Measurements from ENCODE around the gene VCAN.

The VCAN gene

DNA sequence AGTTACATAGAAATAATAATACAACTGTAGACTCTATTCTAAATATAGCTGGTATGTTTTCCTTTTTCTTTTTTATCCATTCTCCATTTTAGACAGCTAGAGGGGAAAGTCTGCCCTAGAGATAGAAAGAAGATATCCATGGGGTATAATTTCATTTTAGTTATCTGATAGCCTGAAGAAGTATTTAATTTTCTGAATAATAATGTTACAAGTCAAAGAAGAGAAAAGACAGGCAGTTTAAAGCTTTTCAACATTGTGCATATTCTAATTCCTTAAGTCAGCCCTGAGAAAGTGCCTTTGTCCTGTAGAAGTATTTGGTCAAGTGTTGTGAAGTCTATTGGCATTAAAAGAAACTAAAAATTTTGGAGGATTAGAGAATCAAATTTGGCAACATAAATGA is 2.5 kb upstream of the VCAN start:
- DNase-seq: no peak

DNA sequence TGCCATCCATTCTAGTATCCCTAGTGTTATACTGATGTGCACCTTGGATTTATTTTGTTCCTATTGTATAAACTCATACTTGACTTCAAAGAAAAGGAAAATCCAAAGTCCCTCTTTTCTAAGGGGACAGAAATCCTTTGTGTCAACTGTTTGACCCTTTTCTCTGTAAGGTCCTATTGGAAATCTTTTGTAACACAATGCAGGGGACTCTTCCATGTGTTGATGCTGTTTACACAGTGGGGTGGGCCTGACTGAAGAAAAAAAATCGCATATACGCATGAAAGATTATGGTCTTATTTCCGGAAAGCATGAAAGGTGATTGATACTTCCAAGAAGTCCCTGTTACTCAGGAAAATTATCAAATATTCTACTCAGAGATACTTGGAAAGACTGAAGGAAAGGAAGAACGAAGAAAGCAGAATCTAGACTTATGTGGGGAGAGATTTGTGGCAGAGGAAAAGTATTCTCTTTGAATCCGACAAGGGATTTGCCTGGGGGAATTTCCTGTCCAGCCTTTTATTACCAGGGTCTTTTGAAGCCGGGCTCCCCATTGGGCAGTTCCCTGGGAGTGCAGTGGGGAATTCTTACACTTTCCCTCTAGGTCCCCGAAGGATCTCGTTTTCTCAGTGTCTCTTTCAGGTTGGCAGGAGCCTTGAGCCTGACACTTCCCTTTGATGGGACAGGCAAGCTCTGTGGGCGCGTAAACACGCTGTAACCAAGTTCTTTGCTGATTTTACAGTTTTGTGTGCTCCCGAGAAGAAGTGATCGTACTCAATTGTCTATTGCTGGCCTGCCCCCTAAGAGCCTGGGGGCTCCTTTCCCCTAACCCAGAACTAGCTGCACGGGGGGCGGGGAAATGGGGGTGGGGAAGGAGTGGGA is 779 bp upstream of the VCAN start:
- DNase-seq: no peak

DNA sequence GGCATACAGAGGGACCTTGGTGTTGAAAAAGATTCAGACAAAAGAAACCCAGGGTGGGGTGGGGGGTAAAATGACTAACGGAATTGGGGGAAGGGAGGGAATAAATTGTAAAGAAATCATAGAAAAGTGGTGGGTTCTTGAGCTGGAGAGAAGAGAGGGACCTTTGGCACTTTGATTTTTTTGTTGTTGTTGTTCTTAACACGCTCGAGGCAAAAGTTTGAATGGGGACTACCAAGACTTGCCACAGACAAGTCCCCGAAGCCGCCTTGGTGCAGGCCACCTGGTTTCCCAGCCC is 616 bp downstream of the VCAN start:
- no peak for DNase-seq

- DNase-seq: no peak
Observed at GRCh38 chr5:83472508-83473345, 1.2 kb downstream of the VCAN start.

DNA sequence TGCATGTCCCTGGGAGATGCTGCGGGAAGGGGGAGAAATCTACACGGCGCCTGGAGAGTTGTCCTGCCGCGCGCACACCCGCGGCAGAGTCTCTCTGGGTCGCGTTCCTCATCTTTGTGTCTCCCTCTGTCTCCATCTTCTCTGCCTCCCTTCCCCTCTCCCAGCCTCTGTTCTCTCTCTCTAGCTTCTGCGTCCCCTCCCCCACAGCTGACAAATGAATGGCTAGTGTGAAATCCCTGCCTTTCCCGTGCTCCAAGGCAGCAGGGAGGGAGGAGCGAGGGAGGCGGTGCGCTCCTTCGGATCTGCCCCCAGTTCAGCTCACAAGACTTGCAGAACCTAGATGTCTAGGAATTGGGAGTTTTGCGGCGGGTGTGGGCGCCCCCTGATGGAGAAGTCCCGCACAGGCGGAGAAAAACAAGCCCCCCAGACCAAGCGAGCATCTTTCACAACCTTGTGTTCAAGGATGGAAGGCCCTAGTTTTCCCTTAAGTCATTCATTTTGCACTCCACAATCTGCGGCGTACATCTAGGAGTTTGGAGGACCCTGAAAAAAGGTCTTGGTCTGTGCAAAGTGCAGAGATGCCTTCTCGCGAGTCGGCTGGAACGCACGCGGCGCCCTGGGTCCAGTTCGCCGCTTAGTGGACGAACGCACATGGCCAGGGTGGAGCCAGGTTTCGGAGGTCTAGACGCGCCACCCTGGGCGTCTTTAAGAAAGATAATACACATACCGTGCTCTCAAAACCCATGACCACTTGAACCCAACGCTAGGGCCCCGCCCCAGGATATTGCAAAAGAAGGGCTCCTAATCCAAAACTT is 2.0 kb downstream of the VCAN start:
- DNase-seq: no peak

- DNase-seq: no peak
Observed at GRCh38 chr5:83474161-83474796, 2.7 kb downstream of the VCAN start.

DNA sequence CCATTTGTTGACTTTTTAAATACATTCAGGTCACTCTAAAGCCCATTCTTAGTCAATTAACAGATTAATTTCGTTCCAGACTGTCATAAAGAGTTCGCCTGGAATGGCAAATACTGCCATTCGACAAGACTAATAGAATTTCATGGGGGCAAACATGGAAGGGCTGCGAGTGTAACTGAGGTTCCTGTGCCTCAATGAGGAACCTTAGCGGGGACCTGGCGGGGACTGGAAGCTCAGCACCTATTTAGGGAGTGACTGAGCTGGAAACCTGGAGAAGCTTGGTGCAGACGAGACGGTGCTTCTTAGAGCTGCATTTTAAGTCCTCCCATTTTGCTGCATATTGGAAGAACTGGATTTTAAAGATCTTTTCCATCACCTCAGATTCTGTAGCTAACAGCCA is 3.4 kb downstream of the VCAN start:
- no peak for DNase-seq

GRCh38 chr5:83475391-83475863 is 3.9 kb downstream of the VCAN start:
- no peak for DNase-seq

- no peak for DNase-seq
Observed at GRCh38 chr5:83475935-83476814, 4.6 kb downstream of the VCAN start.

DNA sequence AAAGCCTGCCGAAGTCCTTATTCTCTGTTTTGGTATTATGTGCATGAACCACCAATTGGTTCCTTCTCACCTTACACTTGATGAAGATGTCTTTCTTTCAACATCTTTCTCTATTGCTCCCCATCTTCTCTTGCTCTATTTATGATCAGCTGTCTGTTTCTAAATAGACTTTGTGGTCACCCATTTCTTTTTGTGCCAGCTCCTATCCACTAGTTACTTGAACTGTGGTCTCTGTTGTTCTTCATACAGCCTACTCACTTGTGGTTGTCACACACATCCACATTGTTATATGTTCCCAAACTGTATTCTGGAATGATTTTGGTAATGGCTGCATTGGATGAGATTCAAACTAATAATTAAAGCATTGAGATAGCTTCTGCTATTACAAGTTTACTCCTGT is 11.4 kb downstream of the VCAN start:
- DNase-seq: no peak

DNA sequence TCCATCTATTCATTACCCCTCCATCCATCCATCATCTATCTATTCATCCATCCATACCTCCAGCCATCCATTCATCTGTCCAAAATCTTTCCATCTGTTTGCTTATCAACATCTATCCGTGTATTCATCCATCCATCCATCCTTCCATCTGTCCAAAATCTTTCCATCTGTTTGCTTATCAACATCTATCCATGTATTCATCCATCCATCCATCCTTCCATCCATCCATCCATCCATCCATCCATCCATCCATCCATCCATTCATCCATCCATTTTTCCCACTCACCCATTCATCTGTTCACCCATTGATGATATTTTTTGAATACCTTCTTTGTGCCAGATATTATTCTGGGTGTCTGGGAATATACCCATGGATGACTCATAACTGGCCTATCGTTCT is 12.8 kb downstream of the VCAN start:
- DNase-seq: no peak

DNA sequence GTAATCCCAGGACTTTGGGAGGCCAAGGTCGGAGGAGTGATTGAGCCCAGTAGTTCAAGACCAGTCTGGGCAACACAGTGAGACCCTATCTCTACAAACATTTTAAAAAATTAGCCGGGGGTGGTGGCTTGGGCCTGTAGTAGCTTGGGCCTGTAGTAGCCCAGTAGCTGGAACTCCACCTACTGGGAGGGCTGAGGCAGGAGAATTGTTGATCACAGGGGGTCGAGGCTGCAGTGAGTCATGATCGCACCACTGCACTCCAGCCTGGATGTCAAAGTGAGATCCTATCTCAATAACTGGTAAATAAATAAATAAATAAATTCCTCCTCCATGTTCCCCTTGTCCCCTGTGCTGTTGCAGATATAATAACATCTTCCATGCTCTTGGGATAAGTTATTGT is 14.3 kb downstream of the VCAN start:
- no peak for DNase-seq

- no peak for DNase-seq
Observed at GRCh38 chr5:83487155-83487554, 15.6 kb downstream of the VCAN start.

- DNase-seq: no peak
Observed at GRCh38 chr5:83488271-83488670, 16.7 kb downstream of the VCAN start.

- DNase-seq: no peak
Observed at GRCh38 chr5:83488821-83489220, 17.3 kb downstream of the VCAN start.

GRCh38 chr5:83490203-83490602 is 18.7 kb downstream of the VCAN start:
- DNase-seq: no peak

DNA sequence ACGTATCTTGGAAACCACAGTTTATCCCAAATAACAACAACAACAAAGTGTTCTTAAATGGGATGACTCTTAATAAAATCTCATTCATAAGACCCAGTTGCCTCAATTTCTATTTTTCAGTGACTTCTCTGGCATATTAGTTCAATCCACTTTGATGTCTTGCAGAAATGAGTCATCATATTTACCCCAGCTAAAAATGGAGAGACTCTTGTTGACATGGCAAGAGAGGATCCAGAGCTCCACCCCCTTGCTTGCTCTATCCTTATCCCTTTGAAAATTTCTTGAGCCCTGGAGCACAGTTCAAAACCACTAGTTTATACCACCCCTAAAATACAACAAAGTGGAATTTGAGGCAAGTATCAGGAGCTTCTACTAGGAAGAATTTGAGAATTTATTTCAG is 20.8 kb downstream of the VCAN start:
- DNase-seq: no peak

DNA sequence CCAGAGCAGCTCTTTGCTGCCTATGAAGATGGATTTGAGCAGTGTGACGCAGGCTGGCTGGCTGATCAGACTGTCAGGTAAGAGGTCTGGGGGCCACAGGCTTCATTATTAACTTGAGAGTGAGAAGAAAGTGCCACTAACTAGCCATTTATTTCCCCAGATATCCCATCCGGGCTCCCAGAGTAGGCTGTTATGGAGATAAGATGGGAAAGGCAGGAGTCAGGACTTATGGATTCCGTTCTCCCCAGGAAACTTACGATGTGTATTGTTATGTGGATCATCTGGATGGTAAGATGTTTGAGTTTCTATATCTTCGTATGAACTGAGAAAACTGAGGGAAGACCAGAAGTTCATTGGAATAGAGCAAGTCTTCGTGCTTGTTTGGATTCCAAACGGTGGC is 22.1 kb downstream of the VCAN start:
- no peak for DNase-seq

- DNase-seq: no peak
Observed at GRCh38 chr5:83494087-83494620, 22.6 kb downstream of the VCAN start.

- DNase-seq: no peak
Observed at GRCh38 chr5:83494666-83495065, 23.1 kb downstream of the VCAN start.

- DNase-seq: no peak
Observed at GRCh38 chr5:83496626-83497025, 25.1 kb downstream of the VCAN start.

GRCh38 chr5:83498585-83498984 is 27.0 kb downstream of the VCAN start:
- DNase-seq: no peak

Measured in GF-D8 (cell line).